T follicular helper cell (primary cell): ENCODE measurements around the gene PRXL2B.

ENCODE experiments used
- DNase-seq: peaks from one replicate; pipeline ENCODE4 v3.0.0-alpha.2; 2020; ENCODE audit warnings: low read depth

PRXL2B gene

GRCh38 chr1:2585318-2586092 lies 1.1 kb upstream of the PRXL2B start:
- peak; percentile 59 for DNase-seq

- no peak for DNase-seq
These were observed 688 bp downstream of the PRXL2B start for GRCh38 chr1:2587071-2587859.

DNA sequence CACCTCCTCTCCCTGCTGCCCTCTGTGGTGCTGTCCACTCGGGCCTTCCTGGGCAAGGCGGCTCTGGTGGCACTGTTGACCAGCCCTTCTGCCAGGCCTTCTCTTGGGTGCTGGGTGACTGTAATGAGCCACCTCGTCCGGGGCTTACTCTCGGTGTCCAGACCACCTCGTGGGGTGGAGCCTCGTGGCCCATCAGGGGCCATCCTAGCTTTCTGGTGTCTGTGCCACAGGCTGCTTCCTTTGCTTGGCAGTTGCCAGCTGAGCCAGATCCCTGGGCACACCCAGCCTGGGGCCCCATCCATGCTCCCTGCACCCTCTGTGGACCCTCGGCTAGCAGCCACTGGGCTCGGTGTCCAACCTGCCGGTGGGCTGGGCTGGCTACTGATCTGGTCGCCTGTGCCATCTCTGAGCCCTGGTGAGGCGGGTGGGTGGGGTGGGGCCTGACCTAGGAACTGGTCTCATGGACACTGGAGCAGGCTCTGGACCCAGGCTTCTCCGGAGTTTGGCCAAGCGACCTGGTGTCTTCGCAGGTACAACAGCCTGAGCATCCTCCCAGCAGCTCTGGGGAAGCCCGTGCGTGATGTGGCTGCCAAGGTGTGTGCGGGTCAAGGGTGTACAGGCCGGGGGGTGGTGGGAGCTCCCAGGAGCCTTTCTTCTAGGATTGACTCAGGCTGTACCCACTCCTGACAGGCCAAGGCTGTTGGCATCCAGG lies 1.4 kb downstream of the PRXL2B start:
- no peak for DNase-seq

GRCh38 chr1:2588661-2589430 lies 2.3 kb downstream of the PRXL2B start:
- no peak for DNase-seq

DNA sequence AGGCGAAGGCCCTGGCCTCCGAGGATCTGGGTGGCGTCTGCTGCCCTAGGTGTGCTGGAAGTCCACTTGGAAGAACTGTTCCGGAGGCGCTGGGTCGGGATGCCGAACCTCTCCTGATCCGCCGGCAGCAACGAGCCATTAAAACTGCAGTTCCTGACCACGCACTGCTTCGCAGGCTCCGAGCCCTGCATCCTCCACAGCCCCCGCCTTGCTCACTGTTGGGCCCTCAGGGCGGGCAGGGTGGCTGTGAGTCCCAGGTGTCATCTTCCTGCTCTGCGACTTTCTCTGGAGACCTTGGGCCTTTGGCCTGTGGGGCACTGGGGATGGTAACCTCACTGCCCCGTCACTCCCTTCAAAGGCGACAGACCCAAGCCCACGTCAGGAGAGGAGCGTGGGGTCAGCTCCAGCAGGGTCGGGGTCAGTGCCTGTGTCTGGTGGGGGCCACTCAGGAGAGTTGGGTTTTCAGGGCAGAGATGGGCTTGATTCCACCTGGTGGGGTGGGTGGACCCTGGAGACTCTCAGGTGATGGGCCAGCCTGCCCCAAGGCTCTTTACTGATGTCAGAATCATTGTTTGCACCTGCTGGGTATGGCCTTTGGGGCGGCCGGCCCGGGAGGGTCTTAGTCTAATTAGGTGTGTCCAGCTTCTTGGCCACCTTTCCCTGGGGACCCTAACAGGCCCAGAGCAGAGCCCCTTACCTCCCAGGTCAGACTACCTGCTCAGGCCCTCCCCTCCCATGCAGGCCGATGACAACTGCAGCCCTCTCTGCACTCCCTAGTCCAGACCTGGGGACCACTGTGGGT lies 3.1 kb downstream of the PRXL2B start:
- DNase-seq: no peak

DNA sequence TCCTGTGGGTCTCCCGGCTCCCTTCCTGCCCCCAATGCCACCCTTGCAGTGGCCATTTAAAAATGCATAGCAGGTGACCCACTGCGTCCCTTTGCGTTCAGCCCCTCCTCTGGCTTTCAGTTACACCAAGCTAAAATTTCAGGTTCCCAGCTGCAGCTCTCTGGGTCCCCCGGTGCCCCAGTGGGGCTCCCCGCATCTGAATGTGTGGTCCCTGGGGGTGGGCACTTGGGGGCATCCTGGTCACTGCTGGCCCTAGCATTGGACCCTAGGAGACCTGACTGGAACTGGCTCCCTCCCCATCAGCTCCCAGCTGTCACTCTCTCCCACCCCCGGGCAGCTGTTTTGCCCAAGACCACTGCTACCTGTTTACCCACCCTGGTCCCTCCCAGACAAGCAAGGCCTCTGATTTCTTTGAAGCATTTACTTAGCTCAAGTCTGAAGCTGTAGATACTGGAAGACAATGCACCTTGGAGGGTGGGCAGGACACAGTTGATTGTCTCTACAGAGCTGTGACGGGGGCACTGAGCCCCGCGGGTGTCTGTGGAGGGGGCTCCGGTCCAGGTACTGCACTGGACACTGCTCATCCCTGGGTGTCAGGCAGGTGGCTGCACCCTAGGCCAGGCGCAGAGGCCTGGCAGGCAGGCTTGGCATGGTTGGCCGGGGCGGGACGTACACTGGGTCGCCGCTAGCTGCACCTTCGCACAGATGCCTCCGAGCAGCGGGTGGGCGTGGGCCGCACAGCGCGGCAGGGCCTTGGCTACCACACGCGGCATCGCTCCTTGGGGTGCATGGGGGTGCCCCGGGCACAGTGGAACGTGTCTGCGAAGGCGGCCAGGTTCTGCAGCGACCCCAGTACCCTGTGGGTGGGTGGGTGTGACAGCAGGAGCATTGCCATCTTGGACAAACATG lies 3.9 kb downstream of the PRXL2B start:
- no peak for DNase-seq

DNA sequence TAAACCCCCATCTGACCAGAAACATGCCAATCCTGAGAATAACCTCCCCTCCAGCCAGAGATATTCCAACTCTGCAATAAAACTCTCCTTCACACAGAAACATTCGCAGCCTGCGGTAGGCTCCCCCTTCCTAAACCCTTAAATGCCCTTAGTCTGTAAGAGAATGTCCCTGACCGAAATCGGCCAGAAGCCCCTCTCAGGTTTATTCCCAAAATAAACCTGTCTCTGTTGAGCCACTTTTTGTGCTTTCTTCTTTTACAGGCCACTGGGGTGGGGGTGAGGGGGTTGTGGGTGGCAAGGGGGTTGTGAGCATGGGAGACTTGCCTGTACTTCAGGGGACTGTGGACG lies 4.6 kb downstream of the PRXL2B start:
- no peak for DNase-seq

GRCh38 chr1:2591581-2592261 lies 5.1 kb downstream of the PRXL2B start:
- no peak for DNase-seq

GRCh38 chr1:2592672-2593071 lies 6.1 kb downstream of the PRXL2B start:
- DNase-seq: no peak

- DNase-seq: no peak
These were observed 6.8 kb downstream of the PRXL2B start for GRCh38 chr1:2593251-2593878.

GRCh38 chr1:2594001-2594640 lies 7.5 kb downstream of the PRXL2B start:
- DNase-seq: no peak

DNA sequence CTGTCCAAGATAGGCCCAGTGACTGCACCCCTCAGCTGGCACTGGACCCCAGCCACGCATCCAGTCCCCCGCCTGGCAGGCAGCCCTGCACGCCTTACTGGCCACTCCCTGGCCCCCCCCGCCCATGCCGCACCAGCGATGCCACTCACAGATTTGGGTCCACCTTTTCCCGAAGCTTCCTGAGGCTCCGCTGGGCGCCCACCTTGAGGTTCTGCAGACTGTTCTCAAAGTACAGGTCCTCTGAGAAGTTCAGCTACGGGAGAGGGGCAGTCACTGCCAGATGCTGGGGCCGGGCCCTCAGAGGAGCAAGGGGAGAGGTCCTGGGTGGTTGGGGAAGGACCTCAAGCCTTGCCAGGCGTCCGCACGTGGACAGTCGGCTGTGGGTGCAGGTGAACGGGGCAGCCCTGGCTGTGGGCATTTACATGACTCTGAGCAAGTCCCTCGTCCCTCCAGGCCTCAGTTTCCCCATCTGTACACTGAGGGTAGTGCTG lies 8.1 kb downstream of the PRXL2B start:
- DNase-seq: no peak

DNA sequence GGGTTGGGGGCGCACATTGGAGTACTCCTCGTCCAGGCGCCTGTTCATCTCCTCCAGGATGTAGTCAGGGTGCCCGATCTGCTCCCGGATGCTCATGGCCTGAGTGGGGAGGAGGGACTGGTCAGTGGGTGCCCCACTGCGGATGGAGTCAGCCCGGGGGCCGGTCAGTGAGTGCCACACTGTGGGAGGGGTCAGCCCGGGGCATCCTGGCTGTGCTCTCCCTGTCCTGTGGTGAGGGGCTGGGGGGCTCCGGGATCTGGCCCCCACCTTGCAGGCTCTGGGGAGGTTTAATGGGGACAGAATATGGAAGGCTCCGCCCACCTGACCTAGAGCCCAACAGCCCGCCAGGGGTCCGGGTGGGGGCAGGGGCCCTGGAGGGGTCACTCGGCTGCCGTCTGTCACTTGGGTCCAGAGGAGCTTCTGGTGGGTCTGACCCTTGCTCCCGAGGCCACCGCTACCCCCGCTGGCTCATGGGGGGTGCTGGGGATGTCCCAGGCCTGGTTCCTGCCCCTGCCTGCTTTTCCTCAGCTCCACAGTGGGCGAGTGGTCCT lies 8.8 kb downstream of the PRXL2B start:
- DNase-seq: no peak

- no peak for DNase-seq
These were observed 9.4 kb downstream of the PRXL2B start for GRCh38 chr1:2595812-2596529.

DNA sequence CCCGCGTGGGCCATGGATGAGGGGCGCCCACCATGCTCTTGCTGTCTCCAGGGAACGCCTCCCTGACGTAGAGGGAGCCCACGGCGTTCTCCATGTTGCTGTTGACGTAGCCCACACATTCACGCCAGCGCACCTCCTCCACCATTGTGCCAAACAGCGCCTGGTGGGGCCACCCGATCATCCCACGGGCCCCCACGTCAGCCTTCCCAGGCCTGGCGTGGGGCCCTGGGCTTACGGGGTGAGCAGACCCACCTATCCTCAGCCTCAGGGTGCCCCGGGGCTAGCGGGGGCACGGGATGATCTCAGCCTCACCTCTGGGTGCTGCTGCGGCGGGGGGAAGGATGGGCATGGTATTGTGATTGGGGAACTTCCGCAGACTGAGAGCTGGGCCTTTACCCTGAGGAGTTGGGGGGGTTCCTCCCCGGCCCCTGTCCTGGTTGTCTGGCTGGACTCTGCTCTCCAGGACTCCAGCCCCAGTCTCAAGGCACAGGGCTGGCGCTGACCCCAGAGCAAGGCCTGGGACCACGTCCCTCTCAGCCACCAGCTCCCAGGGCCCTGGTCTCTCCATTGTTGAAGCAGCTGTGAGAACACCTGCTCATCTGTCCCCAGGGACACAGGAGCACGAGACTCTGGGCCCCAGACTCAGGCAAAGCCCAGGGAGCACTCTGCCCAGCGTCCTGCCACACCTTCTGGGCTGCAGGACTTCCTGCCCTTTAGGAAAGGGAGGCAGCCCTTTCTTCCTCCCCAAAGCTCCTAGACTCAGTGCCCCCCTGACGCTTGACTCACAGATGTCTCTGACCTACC lies 10.2 kb downstream of the PRXL2B start:
- no peak for DNase-seq
